ENCODE results near the gene STX8.

GRCh38 chr17:9233761-9234160 lies 341.9 kb downstream of the STX8 start:
- TF ChIP-seq POLR2A (IDR thresholded peaks at IDR 0.05) (no peak), CTCF (IDR thresholded peaks at IDR 0.05) (no peak)
